AG04449 (cell line): ENCODE measurements around the gene PTGES.

Experiments
- CTCF ChIA-PET: fragments of 350-600 bp; formaldehyde crosslinking; extraction: SDS; loops from one replicate; lab custom pipeline; 2021; ENCODE audit warnings: antibody characterized with exemption; lab: Yijun Ruan, JAX
- POLR2A ChIA-PET: fragments of 400-600, 350-600 bp; formaldehyde crosslinking; extraction: SDS; loops from one replicate; lab custom pipeline; 2020; ENCODE audit warnings: antibody characterized with exemption, inconsistent platforms; lab: Yijun Ruan, JAX
- DNase-seq: peaks from one replicate; pipeline ENCODE4 v3.0.0-alpha.2; 2010; ENCODE audit warnings: low read depth, low spot score
- H3K4me3 ChIP-seq: 2 replicates; pipeline ENCODE4 v1.5.1; 2011; ENCODE audit warnings: low read depth, mild to moderate bottlenecking, control low read depth, low read length
- TF ChIP-seq, protein P1 (sequence below): IDR thresholded peaks from one replicate; pipeline ENCODE4 v1.5.1; 2011; ENCODE audit warnings: mild to moderate bottlenecking, moderate library complexity, low read length, control low read depth, inconsistent platforms; ENCODE audit not compliant: insufficient read depth; ENCODE audit errors: missing control alignments

The PTGES gene

DNA sequence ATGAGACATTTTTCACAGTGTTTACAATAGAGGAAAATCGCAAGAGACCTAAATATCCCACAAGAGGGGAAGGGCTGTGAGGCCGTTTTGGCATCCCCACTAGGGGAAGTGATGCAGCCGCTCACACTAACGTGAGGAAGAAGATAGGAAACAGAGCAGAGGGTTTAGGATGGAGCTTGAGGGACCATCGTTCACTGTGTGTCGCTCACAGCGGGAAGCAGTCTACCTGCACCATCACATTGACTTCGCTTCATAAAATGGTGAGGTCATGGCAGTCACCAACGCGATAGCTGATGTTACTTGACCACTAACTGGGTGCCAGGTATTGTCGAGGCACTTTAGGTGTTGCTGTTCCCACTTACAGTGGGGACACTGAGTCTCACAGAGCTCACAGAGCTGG lies 51.8 kb downstream of the PTGES start:
- TF ChIP-seq, protein P1, sequence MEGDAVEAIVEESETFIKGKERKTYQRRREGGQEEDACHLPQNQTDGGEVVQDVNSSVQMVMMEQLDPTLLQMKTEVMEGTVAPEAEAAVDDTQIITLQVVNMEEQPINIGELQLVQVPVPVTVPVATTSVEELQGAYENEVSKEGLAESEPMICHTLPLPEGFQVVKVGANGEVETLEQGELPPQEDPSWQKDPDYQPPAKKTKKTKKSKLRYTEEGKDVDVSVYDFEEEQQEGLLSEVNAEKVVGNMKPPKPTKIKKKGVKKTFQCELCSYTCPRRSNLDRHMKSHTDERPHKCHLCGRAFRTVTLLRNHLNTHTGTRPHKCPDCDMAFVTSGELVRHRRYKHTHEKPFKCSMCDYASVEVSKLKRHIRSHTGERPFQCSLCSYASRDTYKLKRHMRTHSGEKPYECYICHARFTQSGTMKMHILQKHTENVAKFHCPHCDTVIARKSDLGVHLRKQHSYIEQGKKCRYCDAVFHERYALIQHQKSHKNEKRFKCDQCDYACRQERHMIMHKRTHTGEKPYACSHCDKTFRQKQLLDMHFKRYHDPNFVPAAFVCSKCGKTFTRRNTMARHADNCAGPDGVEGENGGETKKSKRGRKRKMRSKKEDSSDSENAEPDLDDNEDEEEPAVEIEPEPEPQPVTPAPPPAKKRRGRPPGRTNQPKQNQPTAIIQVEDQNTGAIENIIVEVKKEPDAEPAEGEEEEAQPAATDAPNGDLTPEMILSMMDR: no peak
- CTCF ChIA-PET: interaction anchor here (1.3 to 3.7 kb wide), 4 partner anchors 12 to 81 kb away, joined by 3 to 18 read pairs (median 8); no protein-coding TSS in a partner anchor
- POLR2A ChIA-PET: interaction anchor here (1.1 kb wide), 1 partner anchor 11 kb away, joined by 3 read pairs; no protein-coding TSS in a partner anchor
- DNase-seq: no peak
- no peak overlapping the region for H3K4me3 ChIP-seq

- CTCF ChIA-PET: interaction anchor here (1.0 to 3.9 kb wide), 7 partner anchors 12 to 85 kb away, joined by 3 to 19 read pairs (median 5); no protein-coding TSS in a partner anchor
- H3K4me3 ChIP-seq: no peak overlapping the region
- TF ChIP-seq, protein P1: no peak
- POLR2A ChIA-PET: interaction anchor here (1.1 to 2.2 kb wide), 2 partner anchors 14 to 32 kb away, joined by 3 to 17 read pairs; no protein-coding TSS in a partner anchor
- DNase-seq: no peak
Observed at GRCh38 chr9:129698254-129698757, 54.5 kb downstream of the PTGES start.

DNA sequence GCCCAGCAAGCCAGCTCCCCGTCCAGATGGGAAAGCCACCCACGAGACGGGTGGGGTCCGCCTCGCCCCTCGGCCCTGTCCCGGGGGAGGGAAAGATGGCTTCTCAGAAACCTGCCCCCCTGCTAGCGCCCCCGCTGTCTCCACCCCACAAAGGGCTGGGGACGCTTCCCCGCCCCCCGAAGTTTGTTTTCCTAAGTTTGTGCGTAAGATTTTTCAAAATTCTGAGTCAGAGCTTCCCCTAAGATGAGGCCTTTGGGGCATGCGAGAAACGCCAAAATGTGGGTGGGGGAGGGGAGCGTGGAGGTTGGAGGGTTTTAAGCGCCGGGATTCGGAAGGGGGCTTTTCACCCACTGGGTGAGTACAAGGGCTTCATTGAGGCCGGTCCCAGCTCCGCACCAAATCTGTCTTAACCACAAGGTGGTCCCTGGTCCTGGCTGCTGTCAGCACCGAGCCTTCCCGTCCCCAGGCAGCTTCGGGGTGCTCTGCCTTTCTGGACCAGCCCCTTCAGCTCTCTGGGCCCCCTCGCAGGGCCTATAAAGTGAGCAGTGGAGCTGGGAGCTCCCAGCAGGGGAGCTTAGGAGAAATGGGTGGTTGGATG lies 55.1 kb downstream of the PTGES start:
- TF ChIP-seq, protein P1: no peak
- POLR2A ChIA-PET: interaction anchor here (0.6 to 2.2 kb wide), 4 partner anchors 15 to 104 kb away, joined by 3 to 17 read pairs (median 3); no protein-coding TSS in a partner anchor
- peak overlapping the region; percentile 49 for H3K4me3 ChIP-seq
- DNase-seq: no peak
- CTCF ChIA-PET: interaction anchor here (0.9 to 3.9 kb wide), 8 partner anchors 13 to 86 kb away, joined by 3 to 19 read pairs (median 6); no protein-coding TSS in a partner anchor

DNA sequence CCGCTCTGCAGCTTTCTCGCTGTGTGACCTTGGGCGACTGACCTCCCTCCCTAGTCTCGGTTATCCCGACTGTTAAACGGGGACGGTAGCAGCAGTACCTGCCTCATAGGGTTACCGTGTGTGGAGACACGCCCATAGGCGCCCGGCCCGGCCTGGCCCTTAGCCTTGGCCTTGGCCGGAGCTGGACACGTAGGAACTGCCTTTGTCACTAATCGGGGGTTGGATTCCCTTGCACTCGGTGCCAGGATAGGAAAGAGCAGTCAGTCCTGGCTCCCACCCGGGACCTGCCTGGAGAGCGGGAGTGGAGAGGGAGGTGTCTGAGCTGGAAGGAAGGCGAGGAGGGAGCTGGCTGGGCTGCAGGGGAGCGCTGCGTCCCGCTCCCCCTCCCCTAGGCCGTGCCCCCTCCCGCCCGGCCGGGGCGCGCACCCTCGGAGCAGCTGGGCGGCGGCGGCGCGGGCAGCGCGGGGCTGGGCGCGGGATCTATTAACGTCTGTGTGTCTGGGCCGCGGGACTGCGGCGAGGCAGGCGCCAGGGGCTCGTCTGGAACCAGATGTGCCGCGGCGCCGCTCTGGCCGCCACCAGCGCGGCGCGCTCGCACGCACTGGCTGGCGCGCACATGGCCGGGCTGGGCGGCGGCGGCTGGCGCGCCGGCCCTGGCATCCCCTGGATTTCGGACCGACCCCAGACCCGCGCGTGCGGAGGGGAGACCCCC lies 55.7 kb downstream of the PTGES start:
- peak overlapping the region; percentile 49 for H3K4me3 ChIP-seq
- ChIA-PET CTCF (interaction anchor here (0.8 to 3.9 kb wide), 11 partner anchors 13 to 93 kb away, joined by 3 to 19 read pairs (median 3); no protein-coding TSS in a partner anchor), POLR2A (interaction anchor here (0.6 to 2.2 kb wide), 5 partner anchors 16 to 523 kb away, joined by 3 to 17 read pairs (median 3); no protein-coding TSS in a partner anchor)
- DNase-seq: no peak
- TF ChIP-seq, protein P1: no peak

GRCh38 chr9:129695870-129696269 lies 57.0 kb downstream of the PTGES start:
- no peak overlapping the region for H3K4me3 ChIP-seq
- DNase-seq: no peak
- CTCF ChIA-PET: interaction anchor here (0.7 to 3.9 kb wide), 9 partner anchors 16 to 564 kb away, joined by 3 to 19 read pairs (median 3); no protein-coding TSS in a partner anchor
- TF ChIP-seq, protein P1: no peak
- POLR2A ChIA-PET: no interaction called here
